Endothelial cell of umbilical vein (primary cell): ENCODE results near the gene PIK3AP1. TPM values are rescaled to one million over a fixed set of nuclear protein-coding genes. Genes with fewer than 3 reads are reported as not detected.
"Not testable (repeated sequence)": the region's sequence is repeated elsewhere in the genome, so short reads cannot be mapped to it uniquely, and the experiment has no call there.

Experiments
- BruUV-seq: library from RNA; stranded (reverse); fragments of 400-500 nt; replicated peaks from 2 replicates; lab custom pipeline; 2021; lab: Mats Ljungman, UMichigan
- CTCF ChIA-PET: fragments of 300-600, 350-600 bp; sonication (Branson Sonifier 250); formaldehyde crosslinking; loops from one replicate; lab custom pipeline; 2021; ENCODE audit warnings: antibody characterized with exemption, inconsistent platforms; lab: Charles Lee
- POLR2A ChIA-PET: fragments of 300-600, 350-600 bp; sonication (Branson Sonifier 250); formaldehyde crosslinking; loops from one replicate; lab custom pipeline; 2021; ENCODE audit warnings: antibody characterized with exemption, inconsistent platforms; lab: Charles Lee
- DNase-seq: peaks from one replicate; pipeline ENCODE4 v3.0.0-alpha.2; 2011; ENCODE audit warnings: low read depth, low spot score
- FAIRE-seq: peaks from 2 replicates; lab custom pipeline; 2011; peaks lifted over from hg19 to GRCh38; lab: Jason Lieb, UNC
- H2AFZ ChIP-seq: 2 replicates; pipeline ENCODE4 v1.6.0; 2012; ENCODE audit warnings: low read depth, low read length, control low read depth, inconsistent platforms
- H3K27ac ChIP-seq: 2 replicates; pipeline ENCODE4 v1.5.1; 2011; ENCODE audit warnings: low read depth, mild to moderate bottlenecking, control low read depth, low read length, moderate library complexity; ENCODE audit not compliant: insufficient read depth
- H3K27me3 ChIP-seq, 2 experiments: 2 replicates each; pipeline versions ENCODE4 v1.6.0 to v1.6.1; 2011; ENCODE audit warnings: low read length in 2 of 2, mixed read lengths in 1 of 2; ENCODE audit not compliant: control insufficient read depth in 2 of 2, insufficient read depth in 2 of 2
- H3K36me3 ChIP-seq, 2 experiments: 2 replicates in 1 of 2; 3 replicates in 1 of 2; pipeline ENCODE4 v1.5.1; 2011; ENCODE audit warnings: low read length in 2 of 2, mild to moderate bottlenecking in 1 of 2, moderate library complexity in 1 of 2; ENCODE audit not compliant: control insufficient read depth in 2 of 2, insufficient read depth in 2 of 2; ENCODE audit errors: extremely low read depth in 1 of 2
- H3K4me1 ChIP-seq: 3 replicates; pipeline ENCODE4 v1.5.1; 2011; ENCODE audit warnings: mild to moderate bottlenecking, low read length; ENCODE audit not compliant: control insufficient read depth, insufficient read depth; ENCODE audit errors: extremely low read depth
- H3K4me2 ChIP-seq: 2 replicates; pipeline ENCODE4 v1.6.1; 2011; ENCODE audit warnings: low read length, control low read depth, mixed read lengths; ENCODE audit not compliant: insufficient read depth
- H3K4me3 ChIP-seq, 3 experiments: fragments of 200-600 bp in 1 of 3; sonication (generic), shearing (Covaris generic) in 1 of 3; replicated peaks in 1 of 3; 2 replicates each; pipeline ENCODE4 v1.5.1; 2011 to 2016; ENCODE audit warnings: control low read depth in 3 of 3, low read length in 3 of 3, mild to moderate bottlenecking in 2 of 3, inconsistent platforms in 1 of 3, low read depth in 1 of 3, moderate library complexity in 1 of 3; ENCODE audit not compliant: insufficient read depth in 1 of 3
- H3K79me2 ChIP-seq: 2 replicates; pipeline ENCODE4 v1.6.0; 2012; ENCODE audit warnings: low read length, inconsistent platforms; ENCODE audit not compliant: control insufficient read depth, insufficient read depth
- H3K9ac ChIP-seq: replicated peaks from 2 replicates; pipeline ENCODE3; 2011; ENCODE audit warnings: low read length, control low read depth; ENCODE audit not compliant: insufficient read depth; ENCODE audit errors: extremely low read depth
- H3K9me1 ChIP-seq: replicated peaks from 3 replicates; pipeline ENCODE4 v1.6.0; 2011; ENCODE audit warnings: mild to moderate bottlenecking, low read length; ENCODE audit not compliant: control insufficient read depth, insufficient read depth; ENCODE audit errors: extremely low read depth
- H3K9me3 ChIP-seq: replicated peaks from 2 replicates; pipeline ENCODE4 v1.5.1; 2012; ENCODE audit warnings: low read length, inconsistent platforms; ENCODE audit not compliant: control insufficient read depth, insufficient read depth
- H4K20me1 ChIP-seq: replicated peaks from 2 replicates; pipeline ENCODE3; 2011; ENCODE audit warnings: mild to moderate bottlenecking, low read length; ENCODE audit not compliant: control insufficient read depth, insufficient read depth; ENCODE audit errors: extremely low read depth
- EZH2 ChIP-seq: IDR thresholded peaks from 2 replicates; pipeline ENCODE4 v1.6.1; 2012; ENCODE audit warnings: borderline replicate concordance, low read depth, mild to moderate bottlenecking, moderate library complexity, low read length, inconsistent platforms; ENCODE audit not compliant: severe bottlenecking
- FOS ChIP-seq: IDR thresholded peaks from 2 replicates; pipeline ENCODE4 v1.6.1; 2011; ENCODE audit warnings: mild to moderate bottlenecking, low read length, moderate library complexity, borderline replicate concordance; ENCODE audit not compliant: insufficient read depth
- GATA2 ChIP-seq: IDR thresholded peaks from 2 replicates; pipeline ENCODE4 v1.7.0; 2011; ENCODE audit warnings: low read depth, mild to moderate bottlenecking, moderate library complexity, mixed read lengths, low read length; ENCODE audit not compliant: insufficient read length, insufficient read depth
- JUN ChIP-seq: IDR thresholded peaks from 2 replicates; pipeline ENCODE4 v1.6.1; 2011; ENCODE audit warnings: borderline replicate concordance, low read depth; ENCODE audit not compliant: insufficient read length, insufficient read depth
- MYC ChIP-seq: IDR thresholded peaks from one replicate; pipeline ENCODE4 v1.6.1; 2011; ENCODE audit warnings: mild to moderate bottlenecking, low read depth, low read length
- POLR2A ChIP-seq: IDR thresholded peaks from 2 replicates; pipeline ENCODE4 v1.6.1; 2012; ENCODE audit warnings: low read depth, mild to moderate bottlenecking, control low read depth, low read length
- POLR2AphosphoS5 ChIP-seq: IDR thresholded peaks from 2 replicates; pipeline ENCODE4 v1.6.1; 2012; ENCODE audit warnings: low read depth, mild to moderate bottlenecking, control low read depth, low read length, moderate library complexity; ENCODE audit not compliant: insufficient read depth
- dilution Hi-C: fragments of 300-500 bp; cut with MboI; formaldehyde crosslinking; loops from one replicate; pipeline ENCODE4 v1.15.0; 2019; ENCODE audit warnings: low sequenced_read_pairs; ENCODE audit not compliant: extremely low pct_ligation_motif_present
- intact Hi-C: fragments of 100-400 bp; cut with micrococcal nuclease; formaldehyde crosslinking; loops from one replicate; pipeline ENCODE4 v1.10.0; 2022
- polyA plus RNA-seq, 4 experiments: library from polyadenylated mRNA; depleted of rRNA in 3 of 4; stranded (reverse) in 3 of 4; unstranded in 1 of 4; fragments of >200 nt; gene quantifications; 2 replicates each; pipeline versions ENCODE4 v1.2.1 to v1.2.3, GENCODE V29; 2011 to 2012; ENCODE audit warnings: missing spikeins in 1 of 4
- total RNA-seq: library from RNA; stranded (reverse); gene quantifications from 2 replicates; pipeline ENCODE4 v1.2.3, GENCODE V29; 2021
- TF ChIP-seq, protein P1 (sequence below), 2 donors: IDR thresholded peaks; 1 replicate in 1 of 2; 2 replicates in 1 of 2; pipeline ENCODE4 v1.5.1; 2011; ENCODE audit warnings: low read length in 2 of 2, mild to moderate bottlenecking in 2 of 2, moderate library complexity in 2 of 2, control low read depth in 1 of 2, inconsistent platforms in 1 of 2, low read depth in 1 of 2; ENCODE audit not compliant: insufficient read depth in 1 of 2; ENCODE audit errors: extremely low read depth in 1 of 2
- TF ChIP-seq, protein P2 (sequence below): IDR thresholded peaks from 2 replicates; pipeline ENCODE4 v1.6.1; 2011; ENCODE audit not compliant: insufficient read depth, insufficient read length

Gene PIK3AP1
- total and polyA plus RNA-seq, 2 donors (not counting 3 experiments of a cell fraction or from before 2014, with no cell fraction given) = 0.04 TPM; not detected in 1

GRCh38 chr10:96681524-96681923 lies 38.8 kb downstream of the PIK3AP1 start:
- dilution Hi-C loops (no loop called here), intact Hi-C loops (no loop called here)
- CTCF ChIA-PET = no interaction called here
- TF ChIP-seq MYC (no peak), JUN (no peak), GATA2 (no peak), POLR2A (no peak), EZH2 (no peak), POLR2AphosphoS5 (no peak), FOS (no peak)
- TF ChIP-seq, protein P1, sequence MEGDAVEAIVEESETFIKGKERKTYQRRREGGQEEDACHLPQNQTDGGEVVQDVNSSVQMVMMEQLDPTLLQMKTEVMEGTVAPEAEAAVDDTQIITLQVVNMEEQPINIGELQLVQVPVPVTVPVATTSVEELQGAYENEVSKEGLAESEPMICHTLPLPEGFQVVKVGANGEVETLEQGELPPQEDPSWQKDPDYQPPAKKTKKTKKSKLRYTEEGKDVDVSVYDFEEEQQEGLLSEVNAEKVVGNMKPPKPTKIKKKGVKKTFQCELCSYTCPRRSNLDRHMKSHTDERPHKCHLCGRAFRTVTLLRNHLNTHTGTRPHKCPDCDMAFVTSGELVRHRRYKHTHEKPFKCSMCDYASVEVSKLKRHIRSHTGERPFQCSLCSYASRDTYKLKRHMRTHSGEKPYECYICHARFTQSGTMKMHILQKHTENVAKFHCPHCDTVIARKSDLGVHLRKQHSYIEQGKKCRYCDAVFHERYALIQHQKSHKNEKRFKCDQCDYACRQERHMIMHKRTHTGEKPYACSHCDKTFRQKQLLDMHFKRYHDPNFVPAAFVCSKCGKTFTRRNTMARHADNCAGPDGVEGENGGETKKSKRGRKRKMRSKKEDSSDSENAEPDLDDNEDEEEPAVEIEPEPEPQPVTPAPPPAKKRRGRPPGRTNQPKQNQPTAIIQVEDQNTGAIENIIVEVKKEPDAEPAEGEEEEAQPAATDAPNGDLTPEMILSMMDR (IDR thresholded peaks at IDR 0.05; ENCODE audit: extremely low read depth in 1 of 2, insufficient read depth in 1 of 2, low read depth in 1 of 2, low read length in 2 of 2) = no peak
- TF ChIP-seq, protein P2, sequence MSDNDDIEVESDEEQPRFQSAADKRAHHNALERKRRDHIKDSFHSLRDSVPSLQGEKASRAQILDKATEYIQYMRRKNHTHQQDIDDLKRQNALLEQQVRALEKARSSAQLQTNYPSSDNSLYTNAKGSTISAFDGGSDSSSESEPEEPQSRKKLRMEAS = no peak
- Histone ChIP-seq H4K20me1 (no peaks in the 10 kb centered on the region), H3K27ac (no peak overlapping the region), H3K9me1 (no peaks in the 10 kb centered on the region), H3K27me3 (no peaks in the 10 kb centered on the region), H3K4me2 (no peak overlapping the region), H3K4me3 (no peak overlapping the region), H3K9ac (no peak overlapping the region), H3K4me1 (no peaks in the 10 kb centered on the region), H2AFZ (no peak overlapping the region), H3K36me3 (no peaks in the 10 kb centered on the region), H3K9me3 (no peaks in the 10 kb centered on the region), H3K79me2 (no peaks in the 10 kb centered on the region)
- POLR2A ChIA-PET = no interaction called here
- no TSS peak for BruUV-seq
- FAIRE-seq = no peak
- no peak for DNase-seq

- not testable (repeated sequence) for H3K27ac ChIP-seq, H3K36me3 ChIP-seq
Observed at GRCh38 chr10:96680463-96680862, 39.9 kb downstream of the PIK3AP1 start.

More at GRCh38 chr10:96680463-96680862, 39.9 kb downstream of the PIK3AP1 start:
- DNase-seq, H3K79me2 ChIP-seq, FAIRE-seq, BruUV-seq, intact Hi-C loops, H3K4me1 ChIP-seq, H3K9me1 ChIP-seq, H3K9ac ChIP-seq, H3K4me2 ChIP-seq, POLR2A ChIA-PET, CTCF ChIA-PET, H3K4me3 ChIP-seq, dilution Hi-C loops, H3K27me3 ChIP-seq, H3K9me3 ChIP-seq, H4K20me1 ChIP-seq, H2AFZ ChIP-seq: not testable (repeated sequence)
